Uterus (tissue), 4 donors: ENCODE data around the gene CHMP1A. TPM values are rescaled to one million over a fixed set of nuclear protein-coding genes. Genes with fewer than 3 reads are reported as not detected.
"Not testable (repeated sequence)": the region's sequence is repeated elsewhere in the genome, so short reads cannot be mapped to it uniquely, and the experiment has no call there.

Source experiments
- DNase-seq, 2 donors: peaks; one replicate each; pipeline ENCODE4 v3.0.0-alpha.2; 2019 to 2020
- H3K27ac ChIP-seq, 2 donors: fragments of 200-600 bp; sonication (generic); 1 replicate in 1 of 2; 2 replicates in 1 of 2; pipeline ENCODE4 v1.5.1; 2016 to 2018
- H3K27me3 ChIP-seq, 2 donors: fragments of 200-600 bp; sonication (generic); one replicate each; pipeline ENCODE4 v1.5.1; 2018 to 2019; ENCODE audit warnings: control low read depth in 1 of 2
- H3K36me3 ChIP-seq, 2 donors: fragments of 200-600 bp; sonication (generic); one replicate each; pipeline ENCODE4 v1.5.1; 2019; ENCODE audit warnings: control low read depth in 1 of 2
- H3K4me1 ChIP-seq, 2 donors: fragments of 200-600 bp; sonication (generic); one replicate each; pipeline ENCODE4 v1.5.1; 2018 to 2019; ENCODE audit warnings: control low read depth in 1 of 2
- H3K4me3 ChIP-seq, 2 donors: fragments of 200-600 bp; sonication (generic); 1 replicate in 1 of 2; 2 replicates in 1 of 2; pipeline ENCODE4 v1.5.1; 2018 to 2019; ENCODE audit warnings: mild to moderate bottlenecking in 1 of 2
- H3K9me3 ChIP-seq, 2 donors: fragments of 200-600 bp; sonication (generic); one replicate each; pipeline ENCODE4 v1.5.1; 2019; ENCODE audit warnings: control low read depth in 1 of 2
- CTCF ChIP-seq, 4 experiments: fragments of 200-600 bp in 2 of 4; fragments of 450-650 bp in 2 of 4; sonication (generic) in 2 of 4; IDR thresholded peaks; one replicate each; pipeline ENCODE4 v1.5.1; 2016 to 2019; ENCODE audit warnings: antibody characterized with exemption in 4 of 4, mild to moderate bottlenecking in 2 of 4, moderate library complexity in 1 of 4
- POLR2A ChIP-seq, 2 donors: fragments of 450-650 bp; IDR thresholded peaks; one replicate each; pipeline ENCODE4 v1.6.1; 2016; ENCODE audit warnings: antibody characterized with exemption in 2 of 2, mild to moderate bottlenecking in 1 of 2, moderate library complexity in 1 of 2
- intact Hi-C: fragments of 100-400 bp; cut with DNase I; formaldehyde crosslinking; loops from one replicate; pipeline ENCODE4 v1.15.1; 2023; ENCODE audit warnings: low total_unique reads
- total RNA-seq, 4 donors: library from RNA; depleted of rRNA in 3 of 4; stranded (reverse); fragments of >200 nt in 3 of 4; gene quantifications; one replicate each; pipeline versions ENCODE4 v1.1.0 to v1.2.4, GENCODE V29; 2014 to 2023
- donor health status: DM: yes; HTN: yes; CAD: no.

CHMP1A gene
- total RNA-seq, 4 donors from 2014 or later = 26.9 to 84.3 (median 58.7) TPM

- no peak for TF ChIP-seq POLR2A (IDR thresholded peaks at IDR 0.05)
- no peak for TF ChIP-seq CTCF (IDR thresholded peaks at IDR 0.05)
- H3K27me3 ChIP-seq = no peaks in the 10 kb centered on the region
- no peak overlapping the region for H3K27ac ChIP-seq
- intact Hi-C loops = no loop called here
- H3K9me3 ChIP-seq = no peaks in the 10 kb centered on the region
- DNase-seq = no peak
- H3K4me3 ChIP-seq = no peak overlapping the region
- H3K36me3 ChIP-seq = no peaks in the 10 kb centered on the region
- peaks cover 4 to 6% of the 10 kb centered on the region in 2 donors for H3K4me1 ChIP-seq
These were observed 33.9 kb upstream of the CHMP1A start for GRCh38 chr16:89691231-89691985.

DNA sequence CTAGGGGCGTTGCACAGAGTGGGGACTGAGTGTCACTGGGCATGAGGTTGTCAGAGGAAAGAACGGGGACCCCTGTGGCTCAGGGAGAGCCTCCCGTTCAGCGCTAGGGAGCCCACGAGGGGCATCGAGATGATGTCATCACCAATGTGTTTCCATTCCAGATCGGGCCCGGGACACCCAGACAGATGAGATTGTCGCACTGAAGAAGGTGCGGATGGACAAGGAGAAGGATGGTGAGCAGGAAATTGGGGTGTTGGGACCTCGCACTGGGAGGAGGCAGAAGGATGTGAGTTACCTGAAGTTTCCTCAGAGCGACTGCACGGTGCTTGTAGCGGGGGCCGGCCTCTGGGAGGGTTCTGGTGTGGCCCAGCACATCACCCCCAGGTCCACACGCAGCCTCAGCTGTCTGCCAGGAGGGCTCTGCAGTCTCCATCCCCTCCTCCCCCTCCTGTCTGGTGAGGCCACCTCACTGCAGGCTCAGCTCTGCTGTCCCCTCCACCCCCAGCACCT, 32.9 kb upstream of the CHMP1A start:
- no peak for TF ChIP-seq POLR2A (IDR thresholded peaks at IDR 0.05)
- TF ChIP-seq CTCF (IDR thresholded peaks at IDR 0.05) = no peak
- DNase-seq = no peak
- Histone ChIP-seq H3K27ac (no peak overlapping the region), H3K4me3 (no peak overlapping the region), H3K4me1 (peaks cover 4 to 6% of the 10 kb centered on the region in 2 donors), H3K27me3 (no peaks in the 10 kb centered on the region), H3K36me3 (no peaks in the 10 kb centered on the region), H3K9me3 (no peaks in the 10 kb centered on the region)
- intact Hi-C loops = no loop called here

- H3K36me3 ChIP-seq, H3K9me3 ChIP-seq, intact Hi-C loops, H3K27me3 ChIP-seq, H3K4me1 ChIP-seq, H3K4me3 ChIP-seq, DNase-seq, H3K27ac ChIP-seq: not testable (repeated sequence)
These were observed 32.1 kb upstream of the CHMP1A start for GRCh38 chr16:89689621-89690020.

GRCh38 chr16:89689142-89689541, 31.6 kb upstream of the CHMP1A start:
- Histone ChIP-seq H3K9me3 (no peaks in the 10 kb centered on the region), H3K4me1 (peaks cover 4 to 6% of the 10 kb centered on the region in 2 donors), H3K27me3 (no peaks in the 10 kb centered on the region), H3K27ac (no peak overlapping the region), H3K4me3 (no peak overlapping the region), H3K36me3 (no peaks in the 10 kb centered on the region)
- no peak for DNase-seq
- intact Hi-C loops = no loop called here
- TF ChIP-seq CTCF (IDR thresholded peaks at IDR 0.05) (no peak), POLR2A (IDR thresholded peaks at IDR 0.05) (no peak)

GRCh38 chr16:89688395-89688794, 30.9 kb upstream of the CHMP1A start:
- Histone ChIP-seq H3K4me3 (no peak overlapping the region), H3K27me3 (no peaks in the 10 kb centered on the region), H3K4me1 (peaks cover 4 to 6% of the 10 kb centered on the region in 2 donors), H3K27ac (no peak overlapping the region), H3K36me3 (no peaks in the 10 kb centered on the region), H3K9me3 (no peaks in the 10 kb centered on the region)
- no peak for DNase-seq
- no peak for TF ChIP-seq CTCF (IDR thresholded peaks at IDR 0.05)
- no peak for TF ChIP-seq POLR2A (IDR thresholded peaks at IDR 0.05)
- intact Hi-C loops = no loop called here
